ENCODE results near the gene FBLN1.

Gene FBLN1

DNA sequence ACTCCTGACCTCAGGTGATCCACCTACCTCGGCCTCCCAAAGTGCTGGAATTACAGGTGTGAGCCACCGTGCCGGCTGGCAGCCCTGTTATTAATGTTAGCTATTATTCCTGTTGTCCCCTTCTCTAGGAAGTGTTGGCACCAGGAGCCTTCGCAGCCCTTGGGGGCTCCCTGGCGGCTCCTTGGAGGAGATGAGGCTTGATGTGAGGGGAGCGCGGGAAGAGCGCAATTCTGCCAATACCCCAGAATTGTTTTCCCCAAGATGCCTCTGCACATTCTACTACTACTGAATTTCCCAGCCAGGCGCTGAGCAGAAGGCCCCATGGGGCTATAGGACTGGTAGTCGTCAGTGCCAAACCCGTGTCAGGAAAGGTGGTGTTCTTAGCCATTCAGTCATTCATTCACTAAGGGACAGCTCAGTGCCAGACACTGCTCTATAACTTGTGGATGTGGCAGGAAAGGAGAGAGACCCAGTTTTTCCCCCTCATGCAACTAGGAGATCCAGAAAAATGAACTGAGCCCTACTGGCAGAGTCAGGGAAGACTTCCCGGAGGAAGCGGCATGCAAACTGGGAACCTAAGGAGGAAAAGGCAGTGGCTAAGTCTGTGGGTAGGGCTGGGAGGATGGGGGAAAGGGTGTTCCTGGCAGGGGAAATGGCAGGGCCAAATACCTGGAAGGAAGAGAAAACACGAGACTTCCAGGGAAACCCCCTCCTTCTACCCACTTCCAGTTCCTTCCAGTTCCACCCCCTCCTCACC lies 3.5 kb downstream of the FBLN1 start:
- no peak overlapping the region for H3K4me3 Mint-ChIP-seq
- no peaks in the 10 kb centered on the region for H3K9me3 Mint-ChIP-seq
- H3K27me3 Mint-ChIP-seq (ENCODE audit: low read depth): peaks cover 34% of the 10 kb centered on the region
- no peaks in the 10 kb centered on the region for H3K36me3 Mint-ChIP-seq (ENCODE audit: low read depth)
- H3K27ac Mint-ChIP-seq: no peak overlapping the region
- H3K4me1 Mint-ChIP-seq (ENCODE audit: low read depth): peaks cover 3% of the 10 kb centered on the region

DNA sequence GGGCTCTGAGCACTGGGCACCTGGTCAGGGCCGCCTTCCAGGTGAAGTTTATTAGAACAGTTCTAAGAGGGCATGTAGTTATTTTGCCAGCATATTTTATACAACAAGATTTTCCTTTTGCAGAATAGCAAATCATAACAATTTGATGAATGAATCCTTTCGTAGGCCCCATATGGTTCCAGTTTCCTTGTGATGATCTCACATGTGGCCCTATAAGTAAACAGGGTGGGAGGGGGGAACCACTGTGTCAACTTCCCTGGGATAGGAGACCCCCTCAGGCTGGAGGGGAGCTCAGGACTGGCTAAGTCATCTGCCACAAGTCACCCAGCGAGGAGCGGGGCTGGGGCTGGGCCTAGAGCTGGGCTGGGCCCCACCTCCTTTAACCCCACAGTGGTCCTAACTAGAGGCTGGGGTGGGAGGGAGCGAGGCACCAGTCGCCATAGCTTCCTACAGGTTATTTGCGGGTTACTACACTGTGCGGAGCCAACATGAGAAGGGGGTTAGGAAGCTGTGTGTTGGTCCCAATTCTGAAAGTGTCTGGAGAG lies 4.2 kb downstream of the FBLN1 start:
- no peaks in the 10 kb centered on the region for H3K9me3 Mint-ChIP-seq
- peaks cover 3% of the 10 kb centered on the region for H3K4me1 Mint-ChIP-seq (ENCODE audit: low read depth)
- H3K4me3 Mint-ChIP-seq: no peak overlapping the region

DNA sequence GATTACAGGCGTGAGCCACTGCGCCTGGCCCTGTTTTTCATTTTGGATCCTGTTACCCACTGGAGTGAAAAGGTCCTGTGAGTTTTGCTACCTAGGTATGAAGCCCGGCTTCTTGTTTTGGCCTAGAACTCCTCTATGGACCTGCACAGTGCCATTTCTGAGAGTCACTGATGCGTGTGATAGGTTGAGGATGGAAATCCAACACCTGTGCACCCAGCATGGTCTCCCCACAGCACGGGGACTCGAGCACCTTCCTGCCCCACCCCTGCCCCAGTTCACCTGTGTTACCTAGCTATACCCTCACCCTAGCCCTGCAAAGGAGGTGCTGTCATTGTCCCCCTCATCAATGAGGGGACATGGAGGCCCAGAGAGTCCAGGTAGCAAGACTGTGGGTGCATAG lies 5.1 kb downstream of the FBLN1 start:
- Mint-ChIP-seq H3K36me3 (ENCODE audit: low read depth) (no peaks in the 10 kb centered on the region), H3K9me3 (no peaks in the 10 kb centered on the region), H3K27ac (no peak overlapping the region), H3K4me1 (ENCODE audit: low read depth) (peaks cover 3% of the 10 kb centered on the region), H3K4me3 (no peak overlapping the region), H3K27me3 (ENCODE audit: low read depth) (peaks cover 26% of the 10 kb centered on the region)

More for the DNA sequence above, 4.2 kb downstream of the FBLN1 start:
- Mint-ChIP-seq H3K27me3 (ENCODE audit: low read depth) (peaks cover 29% of the 10 kb centered on the region), H3K36me3 (ENCODE audit: low read depth) (no peaks in the 10 kb centered on the region), H3K27ac (no peak overlapping the region)

DNA sequence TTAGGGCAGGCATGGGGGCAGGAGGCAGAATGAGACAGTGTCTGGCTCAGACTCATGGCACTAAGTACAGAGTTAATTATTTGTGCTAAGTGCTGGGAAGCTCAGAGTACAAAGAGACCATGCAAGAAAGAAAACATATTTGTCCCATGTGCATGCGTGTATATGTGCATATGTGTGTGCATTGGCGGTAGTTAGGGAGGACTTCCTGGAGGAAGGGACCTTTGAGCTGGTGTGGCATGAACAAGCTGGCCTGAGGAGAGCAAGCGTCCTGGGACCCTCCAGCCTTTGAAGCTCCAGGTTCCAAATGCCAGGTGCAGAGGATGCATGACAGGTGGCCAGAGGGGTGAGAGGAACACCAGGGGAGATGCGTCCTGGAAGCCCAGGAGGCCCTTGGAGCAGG lies 6.1 kb downstream of the FBLN1 start:
- H3K36me3 Mint-ChIP-seq (ENCODE audit: low read depth): no peaks in the 10 kb centered on the region
- peaks cover 3% of the 10 kb centered on the region for H3K4me1 Mint-ChIP-seq (ENCODE audit: low read depth)
- peaks cover 22% of the 10 kb centered on the region for H3K27me3 Mint-ChIP-seq (ENCODE audit: low read depth)
- H3K27ac Mint-ChIP-seq: no peak overlapping the region
- H3K4me3 Mint-ChIP-seq: no peak overlapping the region
- H3K9me3 Mint-ChIP-seq: no peaks in the 10 kb centered on the region

DNA sequence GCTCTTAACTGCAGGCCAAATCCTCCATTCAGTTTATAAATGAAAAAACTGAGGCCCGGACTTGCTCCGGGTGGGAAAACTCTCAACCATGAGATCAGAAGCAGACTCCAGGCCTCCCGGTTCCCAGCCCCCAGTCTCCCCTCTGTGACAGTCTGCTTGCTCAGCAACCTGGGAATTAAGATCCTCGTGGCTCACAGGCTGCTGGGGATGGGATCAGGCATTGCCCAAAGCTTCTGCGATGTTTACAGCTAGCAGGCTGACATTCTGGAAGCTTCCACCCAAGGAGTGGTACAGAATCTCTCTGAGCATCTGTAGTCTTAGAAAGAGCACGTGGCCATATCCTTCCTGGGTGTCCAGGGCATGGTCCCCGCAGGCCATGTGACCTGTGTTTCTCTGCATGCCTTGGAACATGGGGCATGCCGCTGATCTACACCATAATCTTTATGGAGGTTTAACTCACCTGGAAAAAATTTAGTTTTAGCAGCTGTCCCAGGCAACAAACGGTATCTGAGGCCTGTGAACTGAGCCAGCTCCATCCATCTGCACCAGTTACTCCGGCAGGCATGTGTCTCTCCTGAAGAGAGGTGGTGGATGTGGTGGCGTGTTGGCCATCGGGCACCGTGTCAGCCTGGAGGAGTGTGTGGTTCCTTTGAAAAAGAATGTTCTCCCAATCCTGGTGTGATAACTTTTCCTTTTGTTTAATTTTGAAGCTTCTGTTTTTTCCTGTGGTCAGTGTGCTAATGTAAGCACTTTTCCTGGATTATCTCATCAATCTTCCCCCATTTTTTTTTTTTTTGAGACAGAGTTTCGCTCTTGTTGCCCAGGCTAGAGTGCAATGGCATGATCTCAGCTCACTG lies 7.9 kb downstream of the FBLN1 start:
- H3K27me3 Mint-ChIP-seq (ENCODE audit: low read depth): peaks cover 4% of the 10 kb centered on the region
- peaks cover 3% of the 10 kb centered on the region for H3K4me1 Mint-ChIP-seq (ENCODE audit: low read depth)
- no peak overlapping the region for H3K4me3 Mint-ChIP-seq
- H3K27ac Mint-ChIP-seq: no peak overlapping the region
- H3K9me3 Mint-ChIP-seq: no peaks in the 10 kb centered on the region
- no peaks in the 10 kb centered on the region for H3K36me3 Mint-ChIP-seq (ENCODE audit: low read depth)

DNA sequence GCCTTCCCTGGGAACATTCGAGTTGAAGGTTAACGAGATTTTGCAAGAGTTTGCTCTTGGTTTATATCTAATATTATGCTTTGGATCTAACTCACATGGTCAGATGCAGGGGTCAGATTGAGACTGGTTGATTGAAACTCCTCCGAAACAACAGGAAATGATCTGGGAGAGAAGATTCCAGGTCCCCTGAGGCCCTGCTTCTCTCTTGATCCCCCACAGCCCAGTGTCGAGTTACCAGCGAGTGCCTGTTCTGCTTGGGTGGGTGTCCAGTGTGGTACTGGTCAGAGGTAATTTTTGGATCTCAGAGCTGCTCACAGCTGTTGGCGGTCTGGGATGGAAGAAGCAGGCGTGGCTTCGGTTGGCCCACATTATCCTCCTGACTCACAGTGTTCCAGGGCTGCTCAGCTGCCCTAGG lies 9.2 kb downstream of the FBLN1 start:
- H3K36me3 Mint-ChIP-seq (ENCODE audit: low read depth): no peaks in the 10 kb centered on the region
- no peak overlapping the region for H3K27ac Mint-ChIP-seq
- no peaks in the 10 kb centered on the region for H3K4me1 Mint-ChIP-seq (ENCODE audit: low read depth)
- H3K4me3 Mint-ChIP-seq: no peak overlapping the region
- H3K9me3 Mint-ChIP-seq: no peaks in the 10 kb centered on the region
- no peaks in the 10 kb centered on the region for H3K27me3 Mint-ChIP-seq (ENCODE audit: low read depth)

DNA sequence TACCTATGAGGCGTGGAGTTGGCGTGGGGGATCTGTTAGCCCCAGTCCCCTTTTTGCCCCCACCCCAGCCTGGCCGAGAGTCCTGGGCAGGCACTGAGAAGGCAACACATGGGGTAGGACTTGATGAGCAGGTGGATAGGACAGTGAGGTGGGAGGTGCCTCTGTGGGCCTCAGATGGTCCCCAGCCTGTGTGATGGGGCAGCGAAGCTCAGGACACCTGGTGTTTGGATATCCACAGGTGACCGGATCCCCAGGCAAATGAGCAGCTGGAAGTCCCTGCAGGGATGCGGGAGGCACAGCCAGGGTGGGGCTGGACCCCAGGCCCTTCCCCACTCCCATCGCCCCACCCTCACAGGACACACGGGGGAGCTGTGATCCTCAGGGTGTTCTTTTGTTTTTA lies 9.7 kb downstream of the FBLN1 start:
- H3K4me1 Mint-ChIP-seq (ENCODE audit: low read depth): no peaks in the 10 kb centered on the region
- H3K27me3 Mint-ChIP-seq (ENCODE audit: low read depth): no peaks in the 10 kb centered on the region
- H3K9me3 Mint-ChIP-seq: no peaks in the 10 kb centered on the region
- no peak overlapping the region for H3K27ac Mint-ChIP-seq
- H3K4me3 Mint-ChIP-seq: no peak overlapping the region
- H3K36me3 Mint-ChIP-seq (ENCODE audit: low read depth): no peaks in the 10 kb centered on the region

DNA sequence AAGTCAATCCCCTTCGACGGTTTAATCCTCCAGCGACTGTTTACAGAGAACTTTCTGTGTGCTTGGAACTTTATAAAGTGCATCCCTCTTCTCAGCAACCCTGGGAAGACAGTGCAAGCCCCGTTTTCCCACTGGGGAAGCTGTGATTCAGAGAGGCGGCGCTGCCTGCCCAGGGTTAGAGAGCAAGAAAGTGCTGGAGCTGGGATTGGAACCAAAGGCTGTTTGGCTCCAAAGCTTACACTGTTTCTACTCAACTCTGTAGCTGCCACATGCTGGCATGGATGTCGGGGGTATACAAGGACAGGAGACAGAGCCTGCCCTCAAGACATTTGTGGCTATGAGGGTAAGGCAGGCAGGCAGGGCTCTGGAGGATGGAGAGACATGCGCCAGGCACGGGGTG lies 13.0 kb downstream of the FBLN1 start:
- Mint-ChIP-seq H3K27ac (no peak overlapping the region), H3K9me3 (no peaks in the 10 kb centered on the region), H3K36me3 (ENCODE audit: low read depth) (no peaks in the 10 kb centered on the region), H3K4me1 (ENCODE audit: low read depth) (no peaks in the 10 kb centered on the region), H3K4me3 (no peak overlapping the region), H3K27me3 (ENCODE audit: low read depth) (no peaks in the 10 kb centered on the region)

DNA sequence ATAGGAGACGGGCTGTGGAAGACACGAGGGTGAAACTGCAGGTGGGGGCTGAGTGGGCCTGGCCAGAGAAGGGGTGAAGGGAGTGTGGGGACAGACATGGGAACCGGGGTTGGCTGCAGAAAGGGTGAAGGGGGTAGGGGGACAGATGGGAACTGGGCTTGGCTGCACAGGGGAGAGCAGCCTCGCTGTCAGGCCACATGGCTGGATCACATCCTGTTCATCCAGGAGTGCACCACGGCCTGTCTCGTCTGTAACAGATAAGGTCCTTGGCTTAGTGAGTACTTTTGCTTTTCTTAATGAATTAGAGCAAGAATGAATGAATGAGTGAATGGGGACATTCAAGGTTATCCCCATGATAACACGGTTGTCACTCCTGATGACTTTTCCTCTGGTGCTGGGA lies 13.5 kb downstream of the FBLN1 start:
- Mint-ChIP-seq H3K27me3 (ENCODE audit: low read depth) (no peaks in the 10 kb centered on the region), H3K4me1 (ENCODE audit: low read depth) (no peaks in the 10 kb centered on the region), H3K27ac (no peak overlapping the region), H3K36me3 (ENCODE audit: low read depth) (no peaks in the 10 kb centered on the region), H3K4me3 (no peak overlapping the region), H3K9me3 (no peaks in the 10 kb centered on the region)

DNA sequence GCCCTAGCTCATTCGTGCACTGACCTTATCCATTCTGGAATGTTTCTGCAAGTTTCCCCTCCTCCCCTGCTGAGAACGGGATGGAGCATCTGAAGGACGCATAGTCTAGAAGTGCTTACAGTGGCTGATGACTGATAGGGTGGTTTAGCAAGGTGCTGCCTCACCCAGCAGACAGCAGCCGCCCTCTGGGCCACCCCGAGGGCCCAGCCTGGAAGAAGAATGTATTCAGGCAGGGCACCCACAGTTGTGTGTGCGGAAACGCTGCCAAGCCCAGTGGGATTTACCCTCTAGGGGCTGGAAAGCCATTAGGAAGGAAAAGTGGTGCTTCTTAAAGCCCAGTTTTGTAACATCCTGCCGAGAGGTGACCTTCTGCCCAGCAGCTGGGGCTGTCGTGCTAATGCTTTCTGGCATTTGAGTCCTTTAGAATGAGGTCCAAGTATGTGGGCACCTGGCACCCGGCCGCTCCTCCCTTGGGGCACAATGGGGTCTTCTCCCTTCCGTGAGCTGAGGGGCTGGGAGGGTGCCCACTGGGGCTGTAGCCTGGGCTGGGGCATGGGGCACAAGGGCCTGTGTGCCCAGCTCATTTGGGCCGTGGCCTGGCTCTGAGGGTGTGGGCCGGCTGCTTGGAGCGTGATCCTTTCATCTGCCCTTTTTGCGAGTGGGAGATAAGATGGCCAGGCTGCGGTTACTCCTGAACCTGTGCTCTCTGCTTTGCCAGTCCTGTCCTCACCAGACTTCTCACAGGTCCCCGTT lies 14.4 kb downstream of the FBLN1 start:
- H3K4me1 Mint-ChIP-seq (ENCODE audit: low read depth): no peaks in the 10 kb centered on the region
- no peaks in the 10 kb centered on the region for H3K27me3 Mint-ChIP-seq (ENCODE audit: low read depth)
- H3K9me3 Mint-ChIP-seq: no peaks in the 10 kb centered on the region
- H3K27ac Mint-ChIP-seq: no peak overlapping the region
- no peaks in the 10 kb centered on the region for H3K36me3 Mint-ChIP-seq (ENCODE audit: low read depth)
- H3K4me3 Mint-ChIP-seq: no peak overlapping the region

DNA sequence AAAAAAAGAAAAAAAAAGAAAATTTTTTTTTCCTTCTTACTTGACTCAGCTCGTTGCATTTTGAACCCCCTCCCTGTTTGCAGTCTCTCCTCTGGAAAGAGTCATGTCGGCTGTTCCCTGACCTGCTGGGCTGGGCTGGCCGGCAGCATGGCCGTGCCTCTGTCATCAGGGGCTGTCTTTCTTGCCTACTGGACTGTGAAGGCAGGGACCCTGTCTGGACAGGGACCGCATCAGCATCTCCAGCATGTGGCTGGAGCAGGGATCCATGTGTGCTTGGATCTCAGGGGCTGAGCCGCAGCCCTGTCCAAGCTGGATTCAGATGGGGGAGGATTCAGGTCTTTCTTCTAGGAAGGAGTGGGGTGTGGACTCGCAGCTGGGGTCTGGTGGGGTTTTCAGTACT lies 15.5 kb downstream of the FBLN1 start:
- Mint-ChIP-seq H3K27me3 (ENCODE audit: low read depth) (no peaks in the 10 kb centered on the region), H3K27ac (no peak overlapping the region), H3K4me3 (no peak overlapping the region), H3K4me1 (ENCODE audit: low read depth) (no peaks in the 10 kb centered on the region), H3K9me3 (no peaks in the 10 kb centered on the region), H3K36me3 (ENCODE audit: low read depth) (no peaks in the 10 kb centered on the region)

DNA sequence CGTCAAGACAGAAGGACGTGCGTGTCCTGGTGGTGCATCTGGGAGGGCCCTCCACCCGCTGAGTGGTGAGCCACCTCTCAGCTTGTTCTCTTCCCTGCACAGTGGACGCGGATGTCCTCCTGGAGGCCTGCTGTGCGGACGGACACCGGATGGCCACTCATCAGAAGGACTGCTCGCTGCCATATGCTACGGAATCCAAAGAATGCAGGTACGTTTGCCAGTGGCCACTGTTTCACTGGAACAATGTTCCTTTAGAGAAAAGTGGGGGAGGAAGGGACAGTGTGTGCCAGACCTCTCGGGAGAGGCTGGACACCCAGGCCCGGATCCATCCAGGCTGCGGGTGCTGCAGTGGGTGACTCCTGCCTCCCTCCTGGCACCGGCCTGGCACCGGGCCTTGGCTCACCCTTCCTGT lies 15.9 kb downstream of the FBLN1 start:
- Mint-ChIP-seq H3K4me3 (no peak overlapping the region), H3K4me1 (ENCODE audit: low read depth) (no peaks in the 10 kb centered on the region), H3K36me3 (ENCODE audit: low read depth) (no peaks in the 10 kb centered on the region)

DNA sequence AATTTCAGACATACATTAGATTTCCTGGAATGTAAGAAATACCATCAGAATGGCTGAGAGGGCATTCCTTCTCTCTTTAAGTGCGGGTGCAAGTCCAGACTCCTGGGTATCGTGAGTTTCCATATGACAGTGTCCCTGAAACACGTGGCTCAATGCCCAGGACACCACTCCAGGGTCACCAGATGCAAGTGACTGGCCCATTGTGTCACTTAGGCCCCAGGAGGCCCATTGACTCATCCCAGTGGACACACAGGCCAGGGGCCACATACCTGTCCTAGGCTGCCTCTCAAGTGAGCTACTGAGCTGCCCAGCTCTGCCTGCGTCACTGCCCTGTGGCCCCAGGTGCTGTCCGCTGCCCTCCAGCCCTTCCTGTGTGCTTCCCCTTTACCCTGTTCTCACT lies 18.5 kb downstream of the FBLN1 start:
- Mint-ChIP-seq H3K27me3 (ENCODE audit: low read depth) (no peaks in the 10 kb centered on the region), H3K36me3 (ENCODE audit: low read depth) (no peaks in the 10 kb centered on the region), H3K27ac (no peak overlapping the region), H3K4me1 (ENCODE audit: low read depth) (no peaks in the 10 kb centered on the region), H3K9me3 (no peaks in the 10 kb centered on the region), H3K4me3 (no peak overlapping the region)

More for the DNA sequence above, 15.9 kb downstream of the FBLN1 start:
- H3K9me3 Mint-ChIP-seq: no peaks in the 10 kb centered on the region
- no peak overlapping the region for H3K27ac Mint-ChIP-seq
- no peaks in the 10 kb centered on the region for H3K27me3 Mint-ChIP-seq (ENCODE audit: low read depth)

DNA sequence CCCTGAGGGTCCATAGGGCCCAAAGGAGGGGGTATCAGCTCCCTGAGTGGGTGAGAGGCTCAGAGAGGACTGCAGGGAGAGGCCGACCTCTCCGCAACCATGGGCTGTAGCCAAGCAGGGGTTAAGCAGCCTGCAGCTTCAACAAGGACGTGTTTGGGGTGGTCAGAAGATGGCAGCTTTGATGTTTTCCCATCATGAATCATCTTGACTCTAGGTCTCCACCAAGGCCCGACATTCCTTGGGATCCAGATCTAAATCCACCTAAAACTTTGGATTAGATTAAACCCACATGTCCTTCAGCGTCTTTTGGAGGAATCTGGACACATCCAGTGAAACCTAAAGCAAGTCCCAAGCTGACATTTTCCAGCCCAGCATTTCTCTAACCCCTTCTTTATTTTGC lies 19.8 kb downstream of the FBLN1 start:
- Mint-ChIP-seq H3K9me3 (no peaks in the 10 kb centered on the region), H3K4me1 (ENCODE audit: low read depth) (no peaks in the 10 kb centered on the region), H3K4me3 (no peak overlapping the region), H3K27me3 (ENCODE audit: low read depth) (no peaks in the 10 kb centered on the region), H3K36me3 (ENCODE audit: low read depth) (no peaks in the 10 kb centered on the region), H3K27ac (no peak overlapping the region)
